Measurements from ENCODE around the gene PADI6. TPM values are rescaled to one million over a fixed set of nuclear protein-coding genes. Genes with fewer than 3 reads are reported as not detected.
"Not testable (repeated sequence)": the region's sequence is repeated elsewhere in the genome, so short reads cannot be mapped to it uniquely, and the experiment has no call there.

The PADI6 gene
- total RNA-seq, 1 donor: not detected

DNA sequence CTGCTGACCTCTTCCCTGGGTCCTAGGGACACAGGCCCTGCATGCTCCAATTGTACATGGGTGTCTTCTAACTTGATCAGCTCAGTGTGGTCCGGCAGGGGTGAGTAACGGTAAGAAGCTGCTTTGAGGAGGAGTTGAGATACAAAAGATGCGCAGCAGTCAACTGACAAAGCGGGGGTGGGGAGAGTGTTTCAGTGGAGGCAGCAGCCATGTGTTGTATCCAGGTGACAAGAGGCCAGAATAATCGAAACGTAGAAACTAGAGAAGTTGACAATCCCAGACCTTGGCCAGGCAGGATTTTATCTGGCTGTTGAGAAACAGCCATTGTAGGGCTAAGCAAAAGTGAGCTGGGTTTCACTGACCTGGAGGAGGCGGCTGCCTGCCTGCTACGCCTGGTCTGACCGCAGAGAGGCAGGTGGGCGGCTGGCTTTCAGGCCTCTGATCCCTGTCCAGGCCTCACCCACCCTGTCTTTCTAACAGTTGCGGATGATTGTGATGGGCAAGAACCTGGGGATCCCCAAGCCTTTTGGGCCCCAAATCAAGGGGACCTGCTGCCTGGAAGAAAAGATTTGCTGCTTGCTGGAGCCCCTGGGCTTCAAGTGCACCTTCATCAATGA lies 28.8 kb downstream of the PADI6 start:
- TF ChIP-seq, protein P1, sequence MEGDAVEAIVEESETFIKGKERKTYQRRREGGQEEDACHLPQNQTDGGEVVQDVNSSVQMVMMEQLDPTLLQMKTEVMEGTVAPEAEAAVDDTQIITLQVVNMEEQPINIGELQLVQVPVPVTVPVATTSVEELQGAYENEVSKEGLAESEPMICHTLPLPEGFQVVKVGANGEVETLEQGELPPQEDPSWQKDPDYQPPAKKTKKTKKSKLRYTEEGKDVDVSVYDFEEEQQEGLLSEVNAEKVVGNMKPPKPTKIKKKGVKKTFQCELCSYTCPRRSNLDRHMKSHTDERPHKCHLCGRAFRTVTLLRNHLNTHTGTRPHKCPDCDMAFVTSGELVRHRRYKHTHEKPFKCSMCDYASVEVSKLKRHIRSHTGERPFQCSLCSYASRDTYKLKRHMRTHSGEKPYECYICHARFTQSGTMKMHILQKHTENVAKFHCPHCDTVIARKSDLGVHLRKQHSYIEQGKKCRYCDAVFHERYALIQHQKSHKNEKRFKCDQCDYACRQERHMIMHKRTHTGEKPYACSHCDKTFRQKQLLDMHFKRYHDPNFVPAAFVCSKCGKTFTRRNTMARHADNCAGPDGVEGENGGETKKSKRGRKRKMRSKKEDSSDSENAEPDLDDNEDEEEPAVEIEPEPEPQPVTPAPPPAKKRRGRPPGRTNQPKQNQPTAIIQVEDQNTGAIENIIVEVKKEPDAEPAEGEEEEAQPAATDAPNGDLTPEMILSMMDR (IDR thresholded peaks at IDR 0.05; ENCODE audit: insufficient read depth, low read length): no peak
- H3K4me3 ChIP-seq (ENCODE audit: low read depth, low read length): no peak overlapping the region
- DNase-seq (ENCODE audit: low read depth): no peak

DNA sequence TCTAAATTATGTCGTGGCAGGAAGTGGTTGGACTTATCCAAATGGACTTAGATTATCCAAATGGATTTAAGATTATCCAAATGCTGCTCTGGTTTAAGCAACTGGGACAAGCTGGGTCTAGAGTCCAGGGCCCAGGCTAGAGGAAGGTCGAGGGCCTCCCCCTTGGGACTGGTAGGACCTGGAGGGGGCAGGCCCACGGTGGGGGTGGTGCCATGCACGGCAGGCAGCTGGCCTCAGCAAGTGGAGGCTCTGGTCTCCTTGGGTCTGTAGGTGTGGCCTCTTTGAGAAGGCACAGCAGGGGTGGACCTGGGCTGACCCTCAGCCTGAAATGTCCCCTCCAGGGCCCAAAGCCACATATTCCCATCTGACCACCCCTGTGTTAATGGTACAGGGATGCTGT lies 29.8 kb downstream of the PADI6 start:
- no peak for DNase-seq (ENCODE audit: low read depth)
- H3K4me3 ChIP-seq (ENCODE audit: low read depth, low read length): no peak overlapping the region

DNA sequence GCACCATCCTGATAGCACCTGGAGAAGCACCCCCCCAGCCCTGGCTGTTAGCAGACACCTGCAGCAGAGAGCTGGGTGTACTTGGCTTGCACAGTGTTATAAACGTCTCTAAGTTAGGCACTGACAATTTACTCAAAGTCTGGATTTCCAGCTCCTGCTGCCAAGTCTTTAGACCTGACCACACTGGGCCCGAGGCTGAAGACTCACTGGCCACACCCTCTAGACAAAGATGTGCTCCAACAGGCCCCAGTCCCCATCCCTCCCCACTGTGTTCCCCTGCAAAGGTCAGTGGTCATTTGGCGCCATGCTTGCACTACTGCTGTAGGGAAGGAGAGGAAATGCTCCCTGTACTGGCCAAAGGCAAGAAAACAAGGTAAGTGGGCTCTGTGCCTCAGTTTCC lies 31.1 kb downstream of the PADI6 start:
- H3K4me3 ChIP-seq (ENCODE audit: low read depth, low read length): no peak overlapping the region
- TF ChIP-seq, protein P1 (IDR thresholded peaks at IDR 0.05; ENCODE audit: insufficient read depth, low read length): no peak
- no peak for DNase-seq (ENCODE audit: low read depth)

More for the DNA sequence above, 29.8 kb downstream of the PADI6 start:
- TF ChIP-seq, protein P1 (IDR thresholded peaks at IDR 0.05; ENCODE audit: insufficient read depth, low read length): no peak

DNA sequence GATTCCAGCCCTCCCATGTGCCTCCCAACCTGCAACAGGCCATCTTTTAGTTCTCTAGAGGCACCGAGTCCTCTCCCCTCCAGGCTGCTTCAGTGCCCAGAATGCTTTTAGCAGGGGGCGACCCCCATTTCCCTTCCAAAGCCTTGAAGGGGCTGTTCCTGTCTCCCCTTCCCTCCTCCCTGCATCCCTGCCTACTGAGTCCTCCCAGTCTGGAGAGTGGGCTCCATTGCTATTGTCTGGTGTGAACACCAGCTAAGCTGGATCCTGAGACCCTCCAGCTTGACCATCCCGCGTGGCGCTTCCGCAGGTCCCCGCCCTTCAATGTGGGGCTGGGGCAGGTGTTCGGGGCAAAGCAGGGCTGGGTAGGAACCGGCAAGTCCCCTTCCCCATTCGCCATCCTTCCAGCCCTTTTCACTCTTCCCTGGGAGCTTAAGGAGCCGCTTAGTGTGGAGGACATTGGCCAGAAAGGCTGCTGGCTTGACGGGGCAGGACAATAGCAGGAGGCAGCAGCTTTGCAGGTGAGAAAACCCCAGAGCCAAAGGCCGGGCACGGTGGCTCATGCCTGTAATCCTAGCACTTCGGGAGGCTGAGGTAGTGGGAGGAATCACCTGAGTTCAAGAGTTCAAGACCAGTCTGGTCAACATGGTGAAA lies 32.2 kb downstream of the PADI6 start:
- no peak overlapping the region for H3K4me3 ChIP-seq (ENCODE audit: low read depth, low read length)
- no peak for DNase-seq (ENCODE audit: low read depth)
- TF ChIP-seq, protein P1 (IDR thresholded peaks at IDR 0.05; ENCODE audit: insufficient read depth, low read length): no peak

DNA sequence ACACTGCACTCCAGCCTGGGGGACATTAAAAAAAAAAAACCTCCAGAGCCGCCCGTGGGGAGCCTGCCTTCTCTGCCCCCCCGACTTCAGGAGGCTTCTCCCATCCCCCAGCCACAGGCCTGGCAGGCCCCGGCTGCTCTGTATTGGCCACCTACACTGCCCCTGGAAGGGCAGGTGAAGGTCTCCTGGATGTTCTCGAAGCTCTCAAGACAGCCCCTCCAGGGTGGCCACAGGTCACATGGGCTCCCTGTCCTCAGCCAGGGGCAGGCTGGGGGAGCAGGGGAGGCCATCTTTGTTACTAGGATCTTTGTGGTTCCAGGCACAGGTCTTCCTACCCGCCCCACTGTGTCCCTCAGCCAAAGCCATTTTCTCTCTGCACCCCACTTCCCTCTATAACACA lies 32.8 kb downstream of the PADI6 start:
- TF ChIP-seq, protein P1 (IDR thresholded peaks at IDR 0.05; ENCODE audit: insufficient read depth, low read length): no peak
- H3K4me3 ChIP-seq (ENCODE audit: low read depth, low read length): no peak overlapping the region
- DNase-seq (ENCODE audit: low read depth): no peak

DNA sequence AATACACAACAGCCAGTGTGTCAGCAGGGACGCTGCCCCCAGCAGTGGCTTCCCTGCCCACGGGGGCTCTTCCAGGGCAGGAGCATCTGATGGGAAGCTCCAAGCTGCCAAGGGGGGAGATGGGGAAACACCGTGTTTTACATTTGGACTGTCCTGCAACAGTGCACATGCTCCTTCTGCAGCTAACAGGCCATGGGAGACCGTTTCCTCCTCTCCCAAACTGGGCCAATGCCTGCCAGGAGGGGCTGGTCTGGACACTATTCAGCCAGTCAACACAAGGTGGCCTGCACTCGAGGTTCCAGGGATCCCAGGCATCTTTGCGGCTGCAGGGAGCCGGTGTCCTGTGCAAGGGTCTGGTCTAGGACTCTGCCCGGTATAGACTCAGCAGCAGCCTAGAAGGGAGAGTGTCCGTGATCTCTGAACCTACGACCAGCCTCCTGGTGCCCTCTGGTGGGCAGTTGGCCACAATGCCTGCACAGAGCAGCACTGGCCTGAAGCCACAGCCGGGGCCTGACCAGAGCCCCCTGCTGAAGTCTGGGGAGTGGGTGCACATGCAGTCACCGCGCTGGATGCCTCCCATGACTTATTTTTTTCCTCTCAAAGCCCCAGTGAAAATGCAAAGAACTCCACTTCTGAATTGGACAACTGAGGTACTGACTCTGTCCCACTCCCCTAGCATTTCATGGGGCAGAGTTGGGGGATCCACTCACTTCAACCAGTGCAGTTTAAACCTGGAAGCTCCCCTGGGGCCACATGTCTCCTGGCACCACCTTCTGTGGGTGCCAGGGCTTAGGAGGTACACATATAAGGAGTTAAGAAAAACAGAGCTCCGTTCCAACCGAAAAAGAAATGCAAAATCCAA lies 34.1 kb downstream of the PADI6 start:
- H3K4me3 ChIP-seq (ENCODE audit: low read depth, low read length): no peak overlapping the region
- TF ChIP-seq, protein P1 (IDR thresholded peaks at IDR 0.05; ENCODE audit: insufficient read depth, low read length): peak; percentile 79
- peak; percentile 57 for DNase-seq (ENCODE audit: low read depth)

DNA sequence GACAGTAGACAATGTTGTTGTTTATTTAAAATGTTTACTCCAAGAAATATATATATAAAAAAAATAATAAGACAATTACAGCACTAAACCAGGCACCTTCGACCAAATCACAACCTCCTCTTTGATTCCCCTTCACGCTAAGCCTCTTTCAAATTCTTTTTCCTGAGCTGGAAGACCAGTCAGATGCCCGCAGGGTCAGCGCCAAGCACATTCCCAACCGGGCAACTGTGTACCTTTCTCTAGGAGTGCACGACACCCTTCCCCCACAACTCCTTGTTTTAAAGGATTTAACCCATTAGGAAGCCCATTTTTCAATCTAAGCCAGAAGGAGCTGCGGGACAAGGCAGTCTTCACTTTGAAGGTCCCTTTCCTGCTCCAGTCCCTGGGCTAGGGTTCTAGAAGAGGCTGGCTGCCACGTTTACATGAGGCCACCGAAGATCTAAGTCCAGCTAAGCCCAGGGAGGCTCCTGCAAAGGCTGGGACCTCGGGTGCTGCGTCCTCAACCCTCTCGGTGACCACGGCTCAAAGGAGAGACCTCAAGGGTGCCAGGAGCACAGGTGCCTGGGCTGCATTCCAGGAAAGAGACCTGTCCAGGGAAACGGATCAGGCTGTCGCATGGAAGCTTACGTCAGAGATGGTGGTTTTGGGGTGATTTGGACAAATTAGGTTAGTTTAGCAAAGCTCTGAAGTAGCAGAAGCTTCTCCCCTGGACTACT lies 34.9 kb downstream of the PADI6 start:
- DNase-seq (ENCODE audit: low read depth); H3K4me3 ChIP-seq (ENCODE audit: low read depth, low read length): not testable (repeated sequence)

DNA sequence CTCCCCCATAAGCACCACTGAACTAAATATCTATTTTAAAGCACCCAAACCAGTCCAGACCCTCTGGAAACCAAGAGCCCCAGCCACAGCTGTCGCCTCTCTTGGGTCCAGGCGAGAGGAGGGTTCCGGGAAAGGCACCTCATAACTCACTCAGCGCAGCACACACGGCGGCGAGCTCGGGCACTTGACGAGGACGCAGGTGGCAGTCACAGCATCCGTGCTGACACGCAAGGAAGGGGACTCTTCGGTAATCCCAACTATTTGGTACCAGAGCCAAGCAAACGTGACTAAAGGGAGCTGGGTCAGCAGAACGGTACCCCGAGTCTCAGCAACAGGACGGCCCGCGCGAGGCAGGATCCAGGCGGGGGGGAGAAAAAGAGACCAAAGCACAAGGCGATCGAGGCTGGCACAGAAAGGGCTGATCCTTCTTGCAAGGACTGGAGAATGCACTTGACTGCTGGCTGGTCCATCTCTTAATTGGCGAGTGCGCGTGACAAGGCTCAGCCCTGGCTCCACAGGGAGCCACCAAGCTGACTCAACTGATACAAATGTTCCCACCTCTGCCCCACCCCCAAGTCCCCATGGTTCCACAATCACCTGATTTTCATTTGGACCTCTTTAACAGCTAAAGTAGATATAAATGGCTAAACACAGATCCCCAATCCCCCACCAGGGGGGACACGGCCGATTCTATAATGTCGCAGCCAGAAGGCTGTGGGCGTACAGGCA lies 36.0 kb downstream of the PADI6 start:
- not testable (repeated sequence) for H3K4me3 ChIP-seq (ENCODE audit: low read depth, low read length); DNase-seq (ENCODE audit: low read depth)

Measured in fibroblast of the aortic adventitia (primary cell).